ENCODE results near the gene TLR7. TPM values are rescaled to one million over a fixed set of nuclear protein-coding genes. Genes with fewer than 3 reads are reported as not detected.

The TLR7 gene
- total RNA-seq, 4 donors from 2014 or later, result 0.23 to 1.2 (median 0.62) TPM

GRCh38 chrX:12865359-12865758 is 1.5 kb upstream of the TLR7 start:
- no peaks in the 10 kb centered on the region for H3K36me3 ChIP-seq
- H3K27me3 ChIP-seq, result no peaks in the 10 kb centered on the region
- intact Hi-C loops (cut with DNase I), result no loop called here
- TF ChIP-seq POLR2AphosphoS5 (IDR thresholded peaks at IDR 0.05) (no peak), EP300 (IDR thresholded peaks at IDR 0.05) (no peak), CTCF (IDR thresholded peaks at IDR 0.05) (no peak), POLR2A (IDR thresholded peaks at IDR 0.05; ENCODE audit: low read depth) (no peak)
- H3K4me3 ChIP-seq, result no peak overlapping the region
- H3K27ac ChIP-seq (replicated peaks in 1 of 4), result no peak overlapping the region
- WGBS, result 61% methylated on average over 7 of the region's 7 CpGs
- H3K9me3 ChIP-seq, result peaks cover 0 to 14% (median 0%) of the 10 kb centered on the region in 4 donors
- no peak for DNase-seq (ENCODE audit: extremely low spot score)
- H3K4me1 ChIP-seq, result peaks cover 0 to under 1% (median 0%) of the 10 kb centered on the region in 4 donors

- H3K9me3 ChIP-seq, result peaks cover 0 to 14% (median 0%) of the 10 kb centered on the region in 4 donors
- H3K4me3 ChIP-seq, result no peak overlapping the region
- no peaks in the 10 kb centered on the region for H3K27me3 ChIP-seq
- no peak for DNase-seq (ENCODE audit: extremely low spot score)
- intact Hi-C loops (cut with DNase I), result no loop called here
- H3K27ac ChIP-seq (replicated peaks in 1 of 4), result no peak overlapping the region
- H3K36me3 ChIP-seq, result no peaks in the 10 kb centered on the region
- TF ChIP-seq POLR2A (IDR thresholded peaks at IDR 0.05; ENCODE audit: low read depth) (no peak), POLR2AphosphoS5 (IDR thresholded peaks at IDR 0.05) (no peak), EP300 (IDR thresholded peaks at IDR 0.05) (no peak), CTCF (IDR thresholded peaks at IDR 0.05) (no peak)
- WGBS, result 54% methylated on average over 4 of the region's 4 CpGs
- H3K4me1 ChIP-seq, result peaks cover 0 to 15% (median 4%) of the 10 kb centered on the region in 4 donors
Observed at GRCh38 chrX:12867685-12868084, 813 bp downstream of the TLR7 start.

GRCh38 chrX:12868747-12869146 is 1.9 kb downstream of the TLR7 start:
- no peak for DNase-seq (ENCODE audit: extremely low spot score)
- no peak overlapping the region for H3K27ac ChIP-seq (replicated peaks in 1 of 4)
- intact Hi-C loops (cut with DNase I), result no loop called here
- H3K4me3 ChIP-seq, result no peak overlapping the region
- no peaks in the 10 kb centered on the region for H3K27me3 ChIP-seq
- TF ChIP-seq EP300 (IDR thresholded peaks at IDR 0.05) (no peak), CTCF (IDR thresholded peaks at IDR 0.05) (no peak), POLR2A (IDR thresholded peaks at IDR 0.05; ENCODE audit: low read depth) (no peak), POLR2AphosphoS5 (IDR thresholded peaks at IDR 0.05) (no peak)
- H3K4me1 ChIP-seq, result peaks cover 0 to 20% (median 6%) of the 10 kb centered on the region in 4 donors
- H3K9me3 ChIP-seq, result peaks cover 0 to 9% (median 0%) of the 10 kb centered on the region in 4 donors
- no peaks in the 10 kb centered on the region for H3K36me3 ChIP-seq
- 83% methylated on average over 4 of the region's 4 CpGs for WGBS

GRCh38 chrX:12871257-12871656 is 4.4 kb downstream of the TLR7 start:
- no peaks in the 10 kb centered on the region for H3K9me3 ChIP-seq

More at GRCh38 chrX:12871257-12871656, 4.4 kb downstream of the TLR7 start:
- intact Hi-C loops (cut with DNase I), result no loop called here
- Histone ChIP-seq H3K27ac (replicated peaks in 1 of 4) (peak overlapping the region in 3 of 4 donors; percentile 49 to 63 (median 61)), H3K27me3 (no peaks in the 10 kb centered on the region), H3K4me1 (peaks cover 0 to 28% (median 6%) of the 10 kb centered on the region in 4 donors), H3K4me3 (no peak overlapping the region), H3K36me3 (no peaks in the 10 kb centered on the region)
- WGBS, result 49% methylated on average over 6 of the region's 6 CpGs
- DNase-seq (ENCODE audit: extremely low spot score), result no peak
- TF ChIP-seq EP300 (IDR thresholded peaks at IDR 0.05), result no peak
- no peak for TF ChIP-seq CTCF (IDR thresholded peaks at IDR 0.05)
- TF ChIP-seq POLR2A (IDR thresholded peaks at IDR 0.05; ENCODE audit: low read depth), result no peak
- no peak for TF ChIP-seq POLR2AphosphoS5 (IDR thresholded peaks at IDR 0.05)
